Stimulated activated CD4-positive, alpha-beta T cell treated with anti-CD3 and anti-CD28 coated beads, Interleukin-12 subunit alpha, Interleukin-12 subunit beta, amount 100 ng/mL, for 24 hours (primary cell): ENCODE measurements around the gene LBHD1.
A peak's percentile ranks its signal among the peaks of the same experiment; 100 is the strongest.
"Not testable (repeated sequence)": the region's sequence is repeated elsewhere in the genome, so short reads cannot be mapped to it uniquely, and the experiment has no call there.

Experiments
- DNase-seq, 2 experiments: peaks; one replicate each; pipeline ENCODE4 v3.0.0-alpha.2; 2020; ENCODE audit warnings: low read depth in 2 of 2

The LBHD1 gene

GRCh38 chr11:62621027-62621566 lies 51.0 kb downstream of the LBHD1 start:
- DNase-seq, result no peak

- not testable (repeated sequence) for DNase-seq
Observed at GRCh38 chr11:62616957-62617356, 55.1 kb downstream of the LBHD1 start.

DNA sequence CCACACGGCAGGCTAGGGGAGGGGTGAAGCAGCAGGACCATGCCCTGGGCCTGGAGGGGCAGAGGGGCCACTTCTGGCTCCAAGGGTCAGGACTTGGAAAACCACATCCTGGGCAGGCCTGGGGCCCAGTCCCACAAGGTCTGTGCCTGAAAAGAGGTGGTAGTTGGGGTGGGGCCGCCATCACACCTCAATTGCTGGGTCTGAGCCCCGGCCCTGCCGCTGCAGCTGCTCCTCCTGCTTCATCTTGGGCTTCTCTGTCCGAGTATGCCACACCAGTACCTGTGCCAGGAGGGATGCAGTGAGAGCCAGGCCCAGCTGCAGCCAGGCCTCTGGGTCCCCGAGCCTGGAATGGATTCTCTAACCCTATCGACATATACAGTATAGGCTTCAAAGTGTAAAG lies 56.5 kb downstream of the LBHD1 start:
- no peak for DNase-seq

DNA sequence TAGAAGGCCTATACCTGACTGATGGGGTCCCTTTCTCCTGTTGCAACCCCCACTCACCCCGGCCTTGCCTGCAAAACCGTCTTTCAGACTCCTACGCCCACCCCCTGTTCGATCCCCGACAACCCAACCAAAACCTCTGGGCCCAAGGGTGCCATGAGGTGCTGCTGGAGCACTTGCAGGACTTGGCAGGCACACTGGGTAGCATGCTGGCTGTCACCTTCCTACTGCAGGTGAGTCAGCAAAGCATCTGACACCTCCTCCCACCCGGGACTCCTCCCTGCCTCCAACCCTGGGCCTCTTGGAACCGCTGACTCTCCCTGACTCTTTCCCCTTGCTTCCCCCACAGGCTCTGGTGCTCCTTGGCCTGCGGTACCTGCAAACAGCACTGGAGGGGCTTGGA lies 57.8 kb downstream of the LBHD1 start:
- peak; percentile 47 to 57 for DNase-seq

DNA sequence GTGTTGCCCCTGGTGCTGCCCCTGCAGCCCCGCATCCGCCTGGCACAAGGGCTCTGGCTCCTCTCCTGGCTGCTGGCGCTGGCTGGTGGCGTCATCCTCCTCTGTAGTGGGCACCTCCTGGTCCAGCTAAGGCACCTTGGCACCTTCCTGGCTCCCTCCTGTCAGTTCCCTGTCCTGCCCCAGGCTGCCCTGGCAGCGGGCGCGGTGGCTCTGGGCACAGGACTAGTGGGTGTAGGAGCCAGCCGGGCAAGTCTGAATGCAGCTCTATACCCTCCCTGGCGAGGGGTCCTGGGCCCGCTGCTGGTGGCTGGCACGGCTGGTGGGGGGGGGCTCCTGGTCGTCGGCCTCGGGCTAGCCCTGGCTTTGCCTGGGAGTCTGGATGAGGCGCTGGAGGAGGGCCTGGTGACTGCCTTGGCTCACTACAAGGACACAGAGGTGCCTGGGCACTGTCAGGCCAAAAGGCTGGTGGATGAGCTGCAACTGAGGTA lies 58.7 kb downstream of the LBHD1 start:
- DNase-seq, result no peak
